ENCODE measurements around the gene ST6GALNAC3. TPM values are rescaled to one million over a fixed set of nuclear protein-coding genes. Genes with fewer than 3 reads are reported as not detected.
A peak's percentile ranks its signal among the peaks of the same experiment; 100 is the strongest.

Gene ST6GALNAC3
- total RNA-seq, 2 donors from 2014 or later: 0.87 TPM; not detected in 1

GRCh38 chr1:76053021-76053420, 21.5 kb upstream of the ST6GALNAC3 start:
- Mint-ChIP-seq H3K27ac (no peak overlapping the region), H3K4me3 (no peak overlapping the region), H3K27me3 (peaks cover 46% of the 10 kb centered on the region), H3K4me1 (no peaks in the 10 kb centered on the region), H3K36me3 (ENCODE audit: low read depth) (peaks cover 2% of the 10 kb centered on the region)
- H3K9me3 ChIP-seq (ENCODE audit: control insufficient read depth, low read length, poor library complexity, severe bottlenecking): peaks cover 4% of the 10 kb centered on the region
- ATAC-seq: no peak
- DNase-seq: no peak

- peaks cover 2% of the 10 kb centered on the region for H3K36me3 Mint-ChIP-seq (ENCODE audit: low read depth)
- H3K4me3 Mint-ChIP-seq: no peak overlapping the region
- H3K27me3 Mint-ChIP-seq: peaks cover 50% of the 10 kb centered on the region
- no peaks in the 10 kb centered on the region for H3K4me1 Mint-ChIP-seq
- no peak for ATAC-seq
- peaks cover 4% of the 10 kb centered on the region for H3K9me3 ChIP-seq (ENCODE audit: control insufficient read depth, low read length, poor library complexity, severe bottlenecking)
- DNase-seq: no peak
- no peak overlapping the region for H3K27ac Mint-ChIP-seq
Observed at GRCh38 chr1:76054359-76054758, 20.2 kb upstream of the ST6GALNAC3 start.

- Mint-ChIP-seq H3K4me3 (no peak overlapping the region), H3K36me3 (ENCODE audit: low read depth) (peaks cover 2% of the 10 kb centered on the region), H3K4me1 (no peaks in the 10 kb centered on the region), H3K27ac (no peak overlapping the region), H3K27me3 (peaks cover 50% of the 10 kb centered on the region)
- peaks cover 4% of the 10 kb centered on the region for H3K9me3 ChIP-seq (ENCODE audit: control insufficient read depth, low read length, poor library complexity, severe bottlenecking)
- no peak for DNase-seq
- ATAC-seq: no peak
Observed at GRCh38 chr1:76055987-76056386, 18.6 kb upstream of the ST6GALNAC3 start.

- ATAC-seq (no peak), DNase-seq (no peak)
- H3K27me3 Mint-ChIP-seq: peaks cover 33% of the 10 kb centered on the region
- H3K9me3 ChIP-seq (ENCODE audit: control insufficient read depth, low read length, poor library complexity, severe bottlenecking): no peaks in the 10 kb centered on the region
- H3K4me1 Mint-ChIP-seq: peaks cover 2% of the 10 kb centered on the region
- no peak overlapping the region for H3K27ac Mint-ChIP-seq
- H3K36me3 Mint-ChIP-seq (ENCODE audit: low read depth): no peaks in the 10 kb centered on the region
- H3K4me3 Mint-ChIP-seq: no peak overlapping the region
Observed at GRCh38 chr1:76059451-76059850, 15.1 kb upstream of the ST6GALNAC3 start.

GRCh38 chr1:76065270-76065669, 9.3 kb upstream of the ST6GALNAC3 start:
- H3K27ac Mint-ChIP-seq: no peak overlapping the region
- H3K4me3 Mint-ChIP-seq: no peak overlapping the region
- no peaks in the 10 kb centered on the region for H3K36me3 Mint-ChIP-seq (ENCODE audit: low read depth)
- H3K9me3 ChIP-seq (ENCODE audit: control insufficient read depth, low read length, poor library complexity, severe bottlenecking): no peaks in the 10 kb centered on the region
- DNase-seq (no peak), ATAC-seq (no peak)
- H3K4me1 Mint-ChIP-seq: peaks cover 2% of the 10 kb centered on the region
- peaks cover 40% of the 10 kb centered on the region for H3K27me3 Mint-ChIP-seq

- DNase-seq (no peak), ATAC-seq (no peak)
- H3K4me3 Mint-ChIP-seq: no peak overlapping the region
- H3K27me3 Mint-ChIP-seq: peaks cover 40% of the 10 kb centered on the region
- H3K4me1 Mint-ChIP-seq: peaks cover 2% of the 10 kb centered on the region
- H3K9me3 ChIP-seq (ENCODE audit: control insufficient read depth, low read length, poor library complexity, severe bottlenecking): no peaks in the 10 kb centered on the region
- no peak overlapping the region for H3K27ac Mint-ChIP-seq
- H3K36me3 Mint-ChIP-seq (ENCODE audit: low read depth): no peaks in the 10 kb centered on the region
Observed at GRCh38 chr1:76066394-76066793, 8.2 kb upstream of the ST6GALNAC3 start.

- H3K9me3 ChIP-seq (ENCODE audit: control insufficient read depth, low read length, poor library complexity, severe bottlenecking): no peaks in the 10 kb centered on the region
- H3K4me3 Mint-ChIP-seq: no peak overlapping the region
- peaks cover 36% of the 10 kb centered on the region for H3K27me3 Mint-ChIP-seq
- H3K27ac Mint-ChIP-seq: no peak overlapping the region
- DNase-seq: no peak
- ATAC-seq: no peak
- no peaks in the 10 kb centered on the region for H3K36me3 Mint-ChIP-seq (ENCODE audit: low read depth)
- peaks cover 3% of the 10 kb centered on the region for H3K4me1 Mint-ChIP-seq
Observed at GRCh38 chr1:76068542-76068941, 6.0 kb upstream of the ST6GALNAC3 start.

GRCh38 chr1:76068953-76069561, 5.5 kb upstream of the ST6GALNAC3 start:
- H3K9me3 ChIP-seq (ENCODE audit: control insufficient read depth, low read length, poor library complexity, severe bottlenecking): no peaks in the 10 kb centered on the region
- peaks cover 4% of the 10 kb centered on the region for H3K4me1 Mint-ChIP-seq
- DNase-seq (no peak), ATAC-seq (no peak)
- H3K4me3 Mint-ChIP-seq: no peak overlapping the region
- H3K36me3 Mint-ChIP-seq (ENCODE audit: low read depth): no peaks in the 10 kb centered on the region
- no peak overlapping the region for H3K27ac Mint-ChIP-seq
- H3K27me3 Mint-ChIP-seq: peaks cover 31% of the 10 kb centered on the region

- Mint-ChIP-seq H3K27me3 (peaks cover 20% of the 10 kb centered on the region), H3K4me3 (no peak overlapping the region), H3K36me3 (ENCODE audit: low read depth) (no peaks in the 10 kb centered on the region), H3K4me1 (peaks cover 12% of the 10 kb centered on the region), H3K27ac (no peak overlapping the region)
- H3K9me3 ChIP-seq (ENCODE audit: control insufficient read depth, low read length, poor library complexity, severe bottlenecking): no peaks in the 10 kb centered on the region
- DNase-seq (no peak), ATAC-seq (no peak)
Observed at GRCh38 chr1:76070538-76070937, 4.0 kb upstream of the ST6GALNAC3 start.

GRCh38 chr1:76073481-76073880, 1.1 kb upstream of the ST6GALNAC3 start:
- no peak overlapping the region for H3K27ac Mint-ChIP-seq
- DNase-seq (no peak), ATAC-seq (no peak)
- H3K4me1 Mint-ChIP-seq: peaks cover 14% of the 10 kb centered on the region
- H3K27me3 Mint-ChIP-seq: peaks cover 10% of the 10 kb centered on the region
- H3K4me3 Mint-ChIP-seq: peak overlapping the region; percentile 88
- H3K9me3 ChIP-seq (ENCODE audit: control insufficient read depth, low read length, poor library complexity, severe bottlenecking): no peaks in the 10 kb centered on the region
- no peaks in the 10 kb centered on the region for H3K36me3 Mint-ChIP-seq (ENCODE audit: low read depth)

GRCh38 chr1:76075188-76075489, 593 bp downstream of the ST6GALNAC3 start:
- H3K9me3 ChIP-seq (ENCODE audit: control insufficient read depth, low read length, poor library complexity, severe bottlenecking): no peaks in the 10 kb centered on the region
- Mint-ChIP-seq H3K27ac (peak overlapping the region; percentile 29), H3K27me3 (peaks cover 10% of the 10 kb centered on the region), H3K4me3 (peak overlapping the region; percentile 88), H3K36me3 (ENCODE audit: low read depth) (no peaks in the 10 kb centered on the region), H3K4me1 (peaks cover 14% of the 10 kb centered on the region)
- ATAC-seq (no peak), DNase-seq (no peak)

- no peak for ATAC-seq
- peaks cover 17% of the 10 kb centered on the region for H3K4me1 Mint-ChIP-seq
- peaks cover 10% of the 10 kb centered on the region for H3K27me3 Mint-ChIP-seq
- no peak overlapping the region for H3K27ac Mint-ChIP-seq
- no peak for DNase-seq
- no peaks in the 10 kb centered on the region for H3K36me3 Mint-ChIP-seq (ENCODE audit: low read depth)
- H3K9me3 ChIP-seq (ENCODE audit: control insufficient read depth, low read length, poor library complexity, severe bottlenecking): no peaks in the 10 kb centered on the region
- peak overlapping the region; percentile 88 for H3K4me3 Mint-ChIP-seq
Observed at GRCh38 chr1:76075877-76076276, 1.3 kb downstream of the ST6GALNAC3 start.

- peaks cover 6% of the 10 kb centered on the region for H3K27me3 Mint-ChIP-seq
- ATAC-seq (no peak), DNase-seq (no peak)
- H3K27ac Mint-ChIP-seq: no peak overlapping the region
- H3K4me1 Mint-ChIP-seq: peaks cover 12% of the 10 kb centered on the region
- no peak overlapping the region for H3K4me3 Mint-ChIP-seq
- H3K9me3 ChIP-seq (ENCODE audit: control insufficient read depth, low read length, poor library complexity, severe bottlenecking): no peaks in the 10 kb centered on the region
- no peaks in the 10 kb centered on the region for H3K36me3 Mint-ChIP-seq (ENCODE audit: low read depth)
Observed at GRCh38 chr1:76079475-76080227, 5.1 kb downstream of the ST6GALNAC3 start.

- no peak overlapping the region for H3K27ac Mint-ChIP-seq
- no peaks in the 10 kb centered on the region for H3K9me3 ChIP-seq (ENCODE audit: control insufficient read depth, low read length, poor library complexity, severe bottlenecking)
- no peak for ATAC-seq
- DNase-seq: no peak
- H3K4me3 Mint-ChIP-seq: no peak overlapping the region
- H3K36me3 Mint-ChIP-seq (ENCODE audit: low read depth): no peaks in the 10 kb centered on the region
- H3K4me1 Mint-ChIP-seq: peaks cover 5% of the 10 kb centered on the region
- H3K27me3 Mint-ChIP-seq: peaks cover 6% of the 10 kb centered on the region
Observed at GRCh38 chr1:76080552-76081079, 6.1 kb downstream of the ST6GALNAC3 start.

Data from T-helper 17 cell (primary cell).